PC-3 (cell line): ENCODE data around the gene BNIP3. TPM values are rescaled to one million over a fixed set of nuclear protein-coding genes. Genes with fewer than 3 reads are reported as not detected.

Source experiments
- ATAC-seq: fragments of 200-7000 bp; cut with Tn5 transposase; 2 replicates; pipeline ENCODE4 v1.9.1; 2020; ENCODE audit warnings: mild to moderate bottlenecking, moderate library complexity
- BruUV-seq: library from RNA; stranded (reverse); fragments of 400-500 nt; replicated peaks from 2 replicates; lab custom pipeline; 2021; lab: Mats Ljungman, UMichigan
- CTCF ChIA-PET: fragments of 300-600 bp; sonication (Branson Sonifier 250); formaldehyde crosslinking; loops from one replicate; lab custom pipeline; 2022; ENCODE audit warnings: antibody characterized with exemption; lab: Charles Lee
- POLR2A ChIA-PET: fragments of 300-600 bp; sonication (Branson Sonifier 250); formaldehyde crosslinking; loops from one replicate; lab custom pipeline; 2022; ENCODE audit warnings: antibody characterized with exemption; ENCODE audit not compliant: unreplicated experiment; lab: Charles Lee
- DNase-seq: peaks from one replicate; pipeline ENCODE4 v3.0.0-alpha.2; 2015
- H2AFZ ChIP-seq: fragments of 300-600 bp; sonication (generic); 2 replicates; pipeline ENCODE4 v1.6.0; 2016; ENCODE audit warnings: antibody characterized with exemption, low read length
- H3F3A ChIP-seq: fragments of 300-600 bp; sonication (generic); one replicate; pipeline ENCODE4 v1.6.0; 2017; ENCODE audit warnings: antibody characterized with exemption, low read length, control low read depth, mild to moderate bottlenecking; ENCODE audit not compliant: unreplicated experiment
- H3K27ac ChIP-seq: fragments of 300-600 bp; sonication (generic); 2 replicates; pipeline ENCODE4 v1.5.1; 2016; ENCODE audit warnings: mild to moderate bottlenecking, low read length
- H3K27me3 ChIP-seq: fragments of 300-600 bp; sonication (generic); 2 replicates; pipeline ENCODE4 v1.6.1; 2016; ENCODE audit warnings: low read length, mixed read lengths
- H3K36me3 ChIP-seq: fragments of 300-600 bp; sonication (generic); 2 replicates; pipeline ENCODE4 v1.6.1; 2016; ENCODE audit warnings: low read depth, mixed run types, low read length, mixed read lengths
- H3K4me1 ChIP-seq: fragments of 300-600 bp; sonication (generic); 2 replicates; pipeline ENCODE4 v1.5.1; 2016; ENCODE audit warnings: low read length; ENCODE audit not compliant: insufficient read depth
- H3K4me2 ChIP-seq: fragments of 300-600 bp; sonication (generic); 2 replicates; pipeline ENCODE4 v1.6.0; 2016; ENCODE audit warnings: low read length
- H3K4me3 ChIP-seq: fragments of 300-600 bp; sonication (generic); 2 replicates; pipeline ENCODE4 v1.5.1; 2016; ENCODE audit warnings: mild to moderate bottlenecking, low read length, mixed read lengths
- H3K79me2 ChIP-seq: fragments of 300-600 bp; sonication (generic); 2 replicates; pipeline ENCODE4 v1.6.1; 2017; ENCODE audit warnings: low read length, mixed read lengths
- H3K9ac ChIP-seq: fragments of 300-600 bp; sonication (generic); 2 replicates; pipeline ENCODE4 v1.6.0; 2016; ENCODE audit warnings: mild to moderate bottlenecking, low read length
- H3K9me2 ChIP-seq: fragments of 300-600 bp; sonication (generic); replicated peaks from 2 replicates; pipeline ENCODE4 v1.6.1; 2016; ENCODE audit warnings: mixed run types, low read length, mixed read lengths
- H3K9me3 ChIP-seq: fragments of 300-600 bp; sonication (generic); 2 replicates; pipeline ENCODE4 v1.6.1; 2016; ENCODE audit warnings: low read length, mixed read lengths
- H4K20me1 ChIP-seq: fragments of 300-600 bp; sonication (generic); 2 replicates; pipeline ENCODE4 v1.6.1; 2016; ENCODE audit warnings: low read length, mixed read lengths
- CTCF ChIP-seq: fragments of 300-600 bp; sonication (generic); conservative IDR thresholded peaks from 2 replicates; pipeline ENCODE4 v1.5.1; 2017; ENCODE audit warnings: antibody characterized with exemption, low read depth, mild to moderate bottlenecking, low read length
- EZH2 ChIP-seq: fragments of 300-600 bp; sonication (generic); IDR thresholded peaks from one replicate; pipeline ENCODE4 v1.6.1; 2017; ENCODE audit warnings: antibody characterized with exemption, mild to moderate bottlenecking, low read length; ENCODE audit not compliant: unreplicated experiment
- EZH2phosphoT487 ChIP-seq: fragments of 300-600 bp; sonication (generic); IDR thresholded peaks from 2 replicates; pipeline ENCODE4 v1.6.1; 2018; ENCODE audit warnings: mild to moderate bottlenecking, antibody characterized with exemption, low read length, borderline replicate concordance
- intact Hi-C: fragments of 100-400 bp; cut with micrococcal nuclease; formaldehyde crosslinking; loops from 2 replicates; pipeline ENCODE4 v1.9.0; 2023
- total RNA-seq: library from RNA; depleted of rRNA; stranded (reverse); fragments of >200 nt; gene quantifications from 2 replicates; pipeline ENCODE4 v1.2.3, GENCODE V29; 2014

BNIP3 gene
- total RNA-seq, 1 experiment from 2014 or later, result 225 TPM

GRCh38 chr10:132005147-132005546 lies 23.4 kb upstream of the BNIP3 start:
- DNase-seq, result no peak
- no TSS peak for BruUV-seq
- peaks cover 14% of the 10 kb centered on the region for H3K27me3 ChIP-seq
- ChIA-PET POLR2A (no interaction called here), CTCF (no interaction called here)
- no peaks in the 10 kb centered on the region for H3K9me2 ChIP-seq
- no peaks in the 10 kb centered on the region for H3K4me1 ChIP-seq
- H3K4me3 ChIP-seq, result no peak overlapping the region
- TF ChIP-seq CTCF (no peak), EZH2 (no peak), EZH2phosphoT487 (no peak)
- no peak overlapping the region for H3K4me2 ChIP-seq
- no peak overlapping the region for H2AFZ ChIP-seq
- no peaks in the 10 kb centered on the region for H3K79me2 ChIP-seq
- H3F3A ChIP-seq, result no peaks in the 10 kb centered on the region
- H3K27ac ChIP-seq, result no peak overlapping the region
- no peak for ATAC-seq
- H4K20me1 ChIP-seq, result no peaks in the 10 kb centered on the region
- intact Hi-C loops, result no loop called here
- H3K36me3 ChIP-seq, result no peaks in the 10 kb centered on the region
- H3K9me3 ChIP-seq, result no peaks in the 10 kb centered on the region
- no peak overlapping the region for H3K9ac ChIP-seq

- Histone ChIP-seq H3K9me3 (no peaks in the 10 kb centered on the region), H3K79me2 (no peaks in the 10 kb centered on the region), H3F3A (no peaks in the 10 kb centered on the region), H2AFZ (no peak overlapping the region), H3K4me1 (no peaks in the 10 kb centered on the region), H3K36me3 (no peaks in the 10 kb centered on the region), H3K27ac (no peak overlapping the region), H3K4me3 (no peak overlapping the region), H4K20me1 (no peaks in the 10 kb centered on the region), H3K9ac (no peak overlapping the region), H3K27me3 (peaks cover 6% of the 10 kb centered on the region; the same call in 1 of the 2 replicates), H3K9me2 (no peaks in the 10 kb centered on the region), H3K4me2 (no peak overlapping the region)
- ChIA-PET POLR2A (no interaction called here), CTCF (no interaction called here)
- no TSS peak for BruUV-seq
- intact Hi-C loops, result loop anchor here (5.0 kb wide), 1 partner anchor 138 kb away; no protein-coding TSS in a partner anchor
- DNase-seq (no peak), ATAC-seq (no peak)
- TF ChIP-seq EZH2phosphoT487, result no peak
- TF ChIP-seq EZH2, result no peak
- no peak for TF ChIP-seq CTCF
Measured at GRCh38 chr10:132004052-132004451, 22.3 kb upstream of the BNIP3 start.

GRCh38 chr10:132003282-132003924 lies 21.7 kb upstream of the BNIP3 start:
- intact Hi-C loops, result loop anchor here (5.0 kb wide), 1 partner anchor 139 kb away; no protein-coding TSS in a partner anchor
- TF ChIP-seq CTCF, result no peak
- no peak for TF ChIP-seq EZH2phosphoT487
- TF ChIP-seq EZH2, result no peak
- Histone ChIP-seq H3F3A (no peaks in the 10 kb centered on the region), H3K36me3 (no peaks in the 10 kb centered on the region), H3K27ac (no peak overlapping the region), H3K4me1 (no peaks in the 10 kb centered on the region), H3K4me2 (no peak overlapping the region), H3K4me3 (no peak overlapping the region), H3K79me2 (no peaks in the 10 kb centered on the region), H3K27me3 (no peaks in the 10 kb centered on the region), H2AFZ (no peak overlapping the region), H3K9ac (no peak overlapping the region), H4K20me1 (no peaks in the 10 kb centered on the region), H3K9me2 (no peaks in the 10 kb centered on the region), H3K9me3 (no peaks in the 10 kb centered on the region)
- CTCF ChIA-PET, result no interaction called here
- BruUV-seq, result no TSS peak
- DNase-seq (no peak), ATAC-seq (no peak)
- POLR2A ChIA-PET, result no interaction called here
